ENCODE measurements around the gene PCNX4.

GRCh38 chr14:60188115-60188514, 96.4 kb downstream of the PCNX4 start:
- TF ChIP-seq CTCF (IDR thresholded peaks at IDR 0.05): no peak
- no peak for TF ChIP-seq POLR2AphosphoS5 (IDR thresholded peaks at IDR 0.05)
